T follicular helper cell (primary cell): ENCODE measurements around the gene ITGB5.
"Not testable (repeated sequence)": the region's sequence is repeated elsewhere in the genome, so short reads cannot be mapped to it uniquely, and the experiment has no call there.

Source experiments
- DNase-seq: peaks from one replicate; pipeline ENCODE4 v3.0.0-alpha.2; 2020; ENCODE audit warnings: low read depth

Gene ITGB5

GRCh38 chr3:124772081-124772831 is 114.9 kb downstream of the ITGB5 start:
- no peak for DNase-seq

- no peak for DNase-seq
Observed at GRCh38 chr3:124771083-124771445, 116.1 kb downstream of the ITGB5 start.

GRCh38 chr3:124770336-124771082 is 116.7 kb downstream of the ITGB5 start:
- DNase-seq, result no peak

GRCh38 chr3:124769462-124769861 is 117.7 kb downstream of the ITGB5 start:
- DNase-seq, result no peak

- DNase-seq, result no peak
Observed at GRCh38 chr3:124768812-124769211, 118.4 kb downstream of the ITGB5 start.

GRCh38 chr3:124767691-124768090 is 119.5 kb downstream of the ITGB5 start:
- DNase-seq, result no peak

- no peak for DNase-seq
Observed at GRCh38 chr3:124767264-124767663, 119.9 kb downstream of the ITGB5 start.

- no peak for DNase-seq
Observed at GRCh38 chr3:124766113-124767095, 120.8 kb downstream of the ITGB5 start.

- DNase-seq, result no peak
Observed at GRCh38 chr3:124765197-124765840, 121.8 kb downstream of the ITGB5 start.

GRCh38 chr3:124764746-124765145 is 122.4 kb downstream of the ITGB5 start:
- no peak for DNase-seq

GRCh38 chr3:124763644-124764358 is 123.4 kb downstream of the ITGB5 start:
- no peak for DNase-seq

GRCh38 chr3:124763206-124763605 is 124.0 kb downstream of the ITGB5 start:
- no peak for DNase-seq

GRCh38 chr3:124762661-124763011 is 124.5 kb downstream of the ITGB5 start:
- DNase-seq, result no peak

GRCh38 chr3:124761935-124762660 is 125.1 kb downstream of the ITGB5 start:
- no peak for DNase-seq

GRCh38 chr3:124761250-124761796 is 125.8 kb downstream of the ITGB5 start:
- peak; percentile 60 for DNase-seq

- DNase-seq, result no peak
Observed at GRCh38 chr3:124760601-124761000, 126.6 kb downstream of the ITGB5 start.

- no peak for DNase-seq
Observed at GRCh38 chr3:124759666-124760401, 127.3 kb downstream of the ITGB5 start.

- DNase-seq, result no peak
Observed at GRCh38 chr3:124758851-124759635, 128.1 kb downstream of the ITGB5 start.

- not testable (repeated sequence) for DNase-seq
Observed at GRCh38 chr3:124757926-124758325, 129.2 kb downstream of the ITGB5 start.
